ENCODE measurements around the gene FAM174B.

FAM174B gene

GRCh38 chr15:92664178-92664900 lies 8.8 kb upstream of the FAM174B start:
- DNase-seq: no peak

- DNase-seq: no peak
Measured at GRCh38 chr15:92663250-92663951, 7.8 kb upstream of the FAM174B start.

DNA sequence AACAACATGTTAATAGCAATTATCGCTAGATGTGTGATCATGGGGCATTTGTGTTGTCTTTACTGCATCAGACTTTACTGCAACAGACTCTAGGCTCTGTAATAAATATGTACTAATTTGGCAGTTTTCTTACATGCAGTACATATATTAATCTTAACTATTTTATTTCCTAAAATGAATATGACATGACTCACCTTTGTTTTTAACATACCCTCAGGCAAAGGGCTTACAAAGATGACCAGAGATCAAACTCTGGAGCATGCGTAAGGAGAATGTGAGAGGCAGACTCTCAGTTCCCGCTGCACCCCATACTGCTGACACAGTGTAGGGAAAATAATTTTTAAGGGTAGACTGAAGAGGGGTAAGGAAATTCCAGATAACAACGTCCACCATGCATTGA lies 7.2 kb upstream of the FAM174B start:
- DNase-seq: no peak

DNA sequence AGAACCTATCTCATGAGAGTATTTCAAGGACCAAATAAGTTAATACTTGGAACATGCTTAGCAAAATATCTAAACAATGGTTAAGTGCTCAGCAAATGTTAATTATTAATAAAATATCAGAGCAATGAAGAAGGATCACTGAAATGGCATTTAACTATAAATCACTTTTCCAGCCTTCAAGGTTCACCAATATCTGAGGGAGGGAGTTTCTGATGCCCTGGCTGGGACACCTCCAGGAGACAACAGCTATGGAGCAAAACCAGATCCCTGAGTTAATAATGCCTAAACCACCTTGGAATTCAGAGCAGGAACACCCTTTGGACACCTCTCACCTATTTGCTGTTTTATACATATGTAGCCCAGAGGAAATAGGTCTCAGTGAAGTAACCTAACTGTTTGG lies 6.4 kb upstream of the FAM174B start:
- no peak for DNase-seq

GRCh38 chr15:92661069-92661468 lies 5.5 kb upstream of the FAM174B start:
- no peak for DNase-seq

DNA sequence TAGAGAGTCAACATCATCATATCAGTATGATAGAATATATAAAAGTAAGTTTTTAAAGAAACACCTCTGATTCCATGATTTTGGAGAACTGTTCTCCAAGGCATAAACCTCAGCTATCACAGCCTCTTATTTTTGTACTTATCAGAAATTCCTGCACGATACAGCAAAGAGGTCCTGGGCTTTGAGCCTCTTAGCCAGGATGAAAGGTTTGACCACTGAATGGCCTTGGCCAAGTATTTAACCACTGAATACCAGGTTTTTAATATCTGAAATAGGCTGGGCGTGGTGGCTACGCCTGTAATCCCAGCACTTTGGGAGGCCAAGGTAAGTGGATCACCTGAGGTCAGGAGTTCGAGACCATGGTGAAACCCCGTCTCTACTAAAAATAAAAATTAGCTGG lies 1.9 kb upstream of the FAM174B start:
- no peak for DNase-seq

DNA sequence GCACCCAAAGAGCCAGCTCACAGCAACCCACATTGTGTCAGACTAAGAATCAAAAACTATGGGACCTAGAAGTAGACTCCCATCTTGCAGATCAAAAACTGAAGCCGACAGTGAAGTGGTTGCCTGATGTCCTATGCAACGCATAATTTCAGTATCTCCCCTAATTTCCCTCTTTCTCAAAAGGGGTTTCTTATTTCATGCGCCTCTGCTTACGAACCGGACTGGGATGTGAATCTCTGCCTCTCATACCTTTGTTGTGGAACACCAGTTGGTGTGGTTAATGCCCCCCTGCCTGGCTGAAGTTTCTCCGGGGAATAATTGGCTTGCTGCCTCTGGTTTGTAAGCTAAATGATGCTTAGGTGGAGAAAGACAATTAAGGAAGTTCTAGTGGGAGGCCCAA lies 514 bp upstream of the FAM174B start:
- DNase-seq: peak in 1 of 2 experiments; percentile 15

GRCh38 chr15:92654662-92655061 lies 913 bp downstream of the FAM174B start:
- DNase-seq: no peak

DNA sequence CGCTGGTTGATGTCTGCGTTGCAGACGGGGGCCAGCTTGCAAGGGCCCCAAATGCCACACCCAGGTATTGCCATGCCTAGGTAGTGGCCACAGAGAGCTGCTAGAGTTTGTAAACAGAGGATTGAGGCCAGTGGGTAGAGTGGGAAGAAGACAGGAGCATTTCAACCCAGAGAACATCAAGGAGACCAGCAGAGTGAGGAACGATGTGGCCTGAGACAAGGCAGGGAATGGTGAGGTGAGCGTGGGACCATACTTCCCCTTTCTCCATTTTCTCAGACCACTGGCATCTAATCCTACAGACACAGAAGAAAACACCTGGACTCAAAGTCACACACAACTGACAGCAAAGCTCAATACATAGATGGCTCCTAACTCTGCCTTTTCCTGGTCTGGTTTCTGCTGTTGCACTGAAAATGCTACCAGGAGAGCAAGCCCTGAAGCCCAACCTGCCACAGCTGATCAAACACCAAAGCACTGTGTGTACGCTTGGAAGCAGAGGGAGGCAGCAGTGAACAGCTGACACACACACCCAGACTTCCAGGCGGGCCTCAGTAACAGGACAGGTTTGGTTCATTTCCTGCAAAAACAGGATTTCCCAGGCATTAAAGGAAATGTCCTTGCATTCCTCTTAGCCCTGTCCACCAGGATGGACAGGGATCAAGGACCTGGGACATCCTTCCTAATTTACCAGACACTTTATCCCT lies 1.6 kb downstream of the FAM174B start:
- DNase-seq: peak in 1 of 2 experiments; percentile 55

DNA sequence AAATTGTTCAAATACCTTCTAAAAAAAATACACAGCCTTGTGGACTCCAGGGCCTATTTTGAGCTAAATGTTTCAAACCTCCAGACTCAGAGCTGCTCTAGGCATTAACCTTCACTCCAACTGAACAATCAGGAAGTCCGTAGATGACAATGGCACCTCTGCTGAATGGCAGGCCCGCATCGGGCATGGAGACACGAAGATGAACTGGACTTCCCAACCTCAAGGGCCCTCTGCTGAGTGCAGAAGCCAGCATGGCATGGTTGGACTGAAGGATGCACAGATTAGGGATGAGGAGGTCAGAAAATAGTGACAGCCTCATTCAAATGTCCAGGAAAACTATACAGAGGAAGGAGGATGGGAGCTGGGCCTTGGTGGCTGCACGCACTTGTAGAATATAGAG lies 2.2 kb downstream of the FAM174B start:
- no peak for DNase-seq

DNA sequence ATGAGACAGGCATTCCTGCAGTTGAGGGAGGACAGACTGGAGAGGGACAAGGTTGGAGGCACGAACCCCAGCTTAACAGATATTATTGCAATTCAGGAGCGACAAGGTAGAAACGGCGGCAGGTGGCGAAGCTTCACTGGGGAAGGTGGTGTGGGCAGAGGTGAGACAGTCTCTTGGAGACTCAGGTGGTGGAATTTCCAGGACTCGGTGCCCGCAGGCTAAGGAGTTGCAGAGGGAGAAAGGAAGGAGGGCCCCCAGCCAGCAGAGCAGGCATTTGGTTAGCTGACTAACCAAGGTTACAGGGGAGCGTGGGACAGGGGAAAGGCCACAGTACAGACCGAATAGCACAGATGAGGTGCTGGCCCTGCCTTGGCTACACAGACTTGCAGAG lies 3.0 kb downstream of the FAM174B start:
- DNase-seq: no peak

DNA sequence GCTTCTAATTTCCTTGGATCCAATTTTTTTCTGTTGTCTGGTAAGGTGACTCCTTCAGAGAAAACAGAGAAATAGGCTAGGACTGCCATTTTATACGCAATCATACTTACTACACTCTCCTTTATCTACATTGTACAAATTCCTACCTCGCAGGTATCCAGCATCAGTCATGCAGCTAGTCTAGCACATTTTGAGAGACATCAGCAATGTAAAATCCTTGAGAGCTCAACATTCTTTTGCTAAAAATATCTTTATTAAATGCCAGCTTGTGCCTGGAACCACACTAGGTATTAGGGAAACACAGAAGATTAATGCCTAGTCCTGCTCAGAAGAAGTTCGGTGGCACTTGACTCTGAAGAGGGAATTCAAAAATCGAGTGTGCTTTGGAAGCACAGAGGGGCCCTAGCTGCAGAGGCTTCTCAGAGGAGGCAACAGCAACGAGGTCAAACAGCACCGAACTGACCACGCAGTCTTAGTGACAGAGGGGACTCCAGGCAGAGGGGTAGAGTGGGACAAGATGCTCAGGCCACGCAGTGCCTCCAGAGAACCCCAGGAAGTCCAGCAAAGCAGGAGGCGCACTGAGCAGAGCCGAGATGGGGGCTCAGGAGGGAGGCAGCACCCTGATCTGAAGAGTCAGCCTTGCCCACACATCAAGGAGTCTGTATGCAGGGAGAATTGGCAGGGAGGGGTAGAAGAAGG lies 3.5 kb downstream of the FAM174B start:
- peak in 1 of 2 experiments; percentile 33 for DNase-seq

DNA sequence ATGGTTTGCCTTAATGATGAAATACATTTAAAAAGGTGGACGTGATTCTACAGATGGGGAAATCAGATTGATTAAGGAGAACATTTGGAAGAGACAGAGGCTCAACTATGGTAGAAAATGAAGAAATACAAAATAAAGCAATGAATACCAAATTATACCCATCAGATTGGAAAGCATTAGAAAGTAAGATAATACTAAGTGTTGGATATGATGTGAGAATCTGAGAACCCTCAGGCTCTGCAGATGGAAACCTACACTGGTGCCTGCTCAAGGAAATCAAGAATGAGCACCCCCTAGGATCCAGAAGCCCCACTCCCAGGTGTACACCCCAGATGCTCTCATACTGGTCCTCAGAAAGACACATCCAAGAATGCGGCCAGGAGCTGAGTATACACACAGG lies 4.6 kb downstream of the FAM174B start:
- no peak for DNase-seq

DNA sequence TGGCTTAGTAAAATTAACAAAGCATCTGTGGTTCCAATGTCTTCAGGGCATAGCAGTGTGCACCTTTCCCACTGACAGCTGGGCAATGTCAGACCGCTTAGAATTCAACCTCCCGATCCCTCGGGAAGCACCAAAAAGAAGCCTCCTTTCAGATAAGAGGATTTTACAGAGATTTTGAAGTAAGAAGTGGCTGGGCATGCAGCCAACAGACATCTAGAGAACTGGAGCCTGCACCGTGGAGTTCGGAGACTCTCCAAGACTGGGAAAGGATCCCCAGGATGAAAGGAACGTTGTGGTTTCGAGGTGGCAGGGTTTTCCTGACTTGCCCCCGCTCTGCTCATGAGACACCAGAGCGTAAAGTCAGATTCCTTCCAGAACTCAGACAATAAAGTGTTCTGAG lies 5.3 kb downstream of the FAM174B start:
- peak; percentile 98 to 99 for DNase-seq

DNA sequence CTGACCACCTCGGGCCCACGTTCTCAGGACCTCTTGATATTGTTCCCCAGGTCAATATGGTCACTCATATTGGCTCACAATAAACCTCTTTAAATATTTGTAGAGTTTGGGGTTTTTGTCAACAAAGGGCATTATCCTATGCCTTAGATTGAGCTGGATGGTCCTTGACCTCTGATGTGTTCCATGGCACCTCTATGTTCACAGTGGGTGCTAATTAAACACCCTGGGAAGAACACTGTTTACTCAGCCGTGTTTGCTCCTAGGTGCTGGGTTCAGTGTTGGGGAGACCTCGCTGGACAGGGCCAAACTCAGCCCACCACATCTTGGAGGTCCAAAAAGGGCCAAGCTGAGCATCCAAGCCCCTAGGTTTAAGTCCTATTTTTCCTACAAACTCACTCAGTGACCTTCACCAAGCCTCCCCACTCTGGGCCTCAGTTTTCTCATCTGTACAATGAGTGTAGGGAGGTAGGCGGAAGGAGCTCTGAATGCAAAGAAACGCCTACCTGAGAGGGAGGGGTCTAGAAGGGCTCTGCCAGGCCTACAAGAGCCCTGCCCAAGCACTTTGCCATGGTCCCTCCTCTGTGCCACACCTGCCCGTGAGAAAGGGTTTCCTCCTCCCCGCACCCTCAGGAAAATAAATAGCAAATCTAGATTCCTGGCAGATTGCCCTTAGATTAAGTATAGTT lies 7.2 kb downstream of the FAM174B start:
- DNase-seq: no peak

DNA sequence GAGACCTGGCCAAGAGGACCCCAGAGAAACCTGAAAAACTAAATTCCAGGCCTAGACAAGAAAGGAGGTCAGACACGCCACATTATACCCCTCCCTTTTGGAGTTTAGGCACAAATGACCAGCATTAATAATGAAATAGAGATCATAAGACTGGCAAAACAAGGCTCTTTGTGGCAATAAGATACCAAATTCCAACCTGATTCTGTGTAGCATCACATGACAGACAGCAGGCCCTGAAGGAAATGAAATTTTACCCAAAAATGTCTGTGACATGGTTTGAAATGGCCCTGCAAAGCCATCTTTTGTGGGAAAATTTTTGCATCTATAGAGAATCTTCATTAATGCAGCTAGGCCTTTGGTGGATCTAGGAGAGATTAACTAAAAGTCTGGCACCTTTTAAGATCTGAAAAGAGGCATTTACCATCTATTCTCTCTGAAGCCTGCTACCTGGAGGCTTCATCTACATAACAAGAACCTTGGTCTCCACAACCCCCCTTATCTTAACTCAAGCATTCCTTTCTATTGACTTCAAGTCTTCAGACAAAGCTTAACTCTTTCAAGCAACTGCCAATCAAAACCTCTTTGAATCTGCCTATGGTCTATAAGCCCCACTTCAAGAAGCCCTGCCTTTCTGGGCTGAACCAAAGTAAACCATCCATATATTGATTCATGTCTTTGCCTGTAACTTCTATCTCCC lies 8.0 kb downstream of the FAM174B start:
- DNase-seq: no peak

DNA sequence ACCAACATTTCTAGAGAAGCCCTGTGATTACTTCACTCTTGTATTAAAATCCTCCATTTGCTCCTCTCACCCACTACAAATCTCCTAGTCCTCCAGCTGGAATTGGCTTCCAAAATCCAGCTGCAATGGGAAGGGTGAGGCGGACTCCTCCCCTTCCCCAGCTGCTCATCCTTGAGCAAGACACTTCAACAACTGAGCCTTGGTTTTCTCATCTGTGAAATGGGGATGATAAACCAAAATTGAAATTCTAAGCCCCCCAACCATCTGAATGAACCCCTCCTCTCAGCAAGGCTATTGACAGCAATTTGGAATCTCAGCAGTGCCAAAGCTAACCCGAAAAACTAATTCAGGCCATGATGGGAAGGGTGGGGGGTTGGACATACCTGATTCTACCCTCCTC lies 9.4 kb downstream of the FAM174B start:
- DNase-seq: no peak

DNA sequence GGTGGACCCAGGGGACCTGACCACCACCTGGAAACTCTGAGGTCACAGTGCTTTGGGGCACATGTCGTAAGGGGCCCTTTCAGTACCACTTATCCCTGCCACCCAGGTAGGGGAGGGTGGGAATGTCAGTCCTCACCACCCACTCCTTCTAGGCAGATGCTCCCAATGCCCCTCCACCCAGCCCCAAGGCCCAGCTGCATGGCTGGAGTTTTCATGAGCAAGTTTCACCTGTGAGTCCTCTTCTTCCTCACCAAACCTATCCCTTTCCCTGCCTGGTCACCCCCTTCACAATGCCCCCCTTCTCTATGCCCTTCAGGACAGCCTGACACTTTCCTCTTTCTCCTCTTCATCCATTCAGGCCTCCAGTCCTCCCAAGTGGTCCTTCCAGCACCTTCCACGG lies 9.8 kb downstream of the FAM174B start:
- DNase-seq: peak in 1 of 2 experiments; percentile 63

- peak; percentile 82 to 93 for DNase-seq
Measured at GRCh38 chr15:92645051-92645631, 10.4 kb downstream of the FAM174B start.

- peak; percentile 45 to 80 for DNase-seq
Measured at GRCh38 chr15:92643849-92644815, 11.4 kb downstream of the FAM174B start.

Data from NCI-H524 (cell line).